PC-3 (cell line): ENCODE data around the gene CTNNA3. TPM values are rescaled to one million over a fixed set of nuclear protein-coding genes. Genes with fewer than 3 reads are reported as not detected.

ENCODE experiments used
- ATAC-seq: fragments of 200-7000 bp; cut with Tn5 transposase; 2 replicates; pipeline ENCODE4 v1.9.1; 2020; ENCODE audit warnings: mild to moderate bottlenecking, moderate library complexity
- BruUV-seq: library from RNA; stranded (reverse); fragments of 400-500 nt; replicated peaks from 2 replicates; lab custom pipeline; 2021; lab: Mats Ljungman, UMichigan
- CTCF ChIA-PET: fragments of 300-600 bp; sonication (Branson Sonifier 250); formaldehyde crosslinking; loops from one replicate; lab custom pipeline; 2022; ENCODE audit warnings: antibody characterized with exemption; lab: Charles Lee
- POLR2A ChIA-PET: fragments of 300-600 bp; sonication (Branson Sonifier 250); formaldehyde crosslinking; loops from one replicate; lab custom pipeline; 2022; ENCODE audit warnings: antibody characterized with exemption; ENCODE audit not compliant: unreplicated experiment; lab: Charles Lee
- DNase-seq: peaks from one replicate; pipeline ENCODE4 v3.0.0-alpha.2; 2015
- H2AFZ ChIP-seq: fragments of 300-600 bp; sonication (generic); 2 replicates; pipeline ENCODE4 v1.6.0; 2016; ENCODE audit warnings: antibody characterized with exemption, low read length
- H3F3A ChIP-seq: fragments of 300-600 bp; sonication (generic); one replicate; pipeline ENCODE4 v1.6.0; 2017; ENCODE audit warnings: antibody characterized with exemption, low read length, control low read depth, mild to moderate bottlenecking; ENCODE audit not compliant: unreplicated experiment
- H3K27ac ChIP-seq: fragments of 300-600 bp; sonication (generic); 2 replicates; pipeline ENCODE4 v1.5.1; 2016; ENCODE audit warnings: mild to moderate bottlenecking, low read length
- H3K27me3 ChIP-seq: fragments of 300-600 bp; sonication (generic); 2 replicates; pipeline ENCODE4 v1.6.1; 2016; ENCODE audit warnings: low read length, mixed read lengths
- H3K36me3 ChIP-seq: fragments of 300-600 bp; sonication (generic); 2 replicates; pipeline ENCODE4 v1.6.1; 2016; ENCODE audit warnings: low read depth, mixed run types, low read length, mixed read lengths
- H3K4me1 ChIP-seq: fragments of 300-600 bp; sonication (generic); 2 replicates; pipeline ENCODE4 v1.5.1; 2016; ENCODE audit warnings: low read length; ENCODE audit not compliant: insufficient read depth
- H3K4me2 ChIP-seq: fragments of 300-600 bp; sonication (generic); 2 replicates; pipeline ENCODE4 v1.6.0; 2016; ENCODE audit warnings: low read length
- H3K4me3 ChIP-seq: fragments of 300-600 bp; sonication (generic); 2 replicates; pipeline ENCODE4 v1.5.1; 2016; ENCODE audit warnings: mild to moderate bottlenecking, low read length, mixed read lengths
- H3K79me2 ChIP-seq: fragments of 300-600 bp; sonication (generic); 2 replicates; pipeline ENCODE4 v1.6.1; 2017; ENCODE audit warnings: low read length, mixed read lengths
- H3K9ac ChIP-seq: fragments of 300-600 bp; sonication (generic); 2 replicates; pipeline ENCODE4 v1.6.0; 2016; ENCODE audit warnings: mild to moderate bottlenecking, low read length
- H3K9me2 ChIP-seq: fragments of 300-600 bp; sonication (generic); replicated peaks from 2 replicates; pipeline ENCODE4 v1.6.1; 2016; ENCODE audit warnings: mixed run types, low read length, mixed read lengths
- H3K9me3 ChIP-seq: fragments of 300-600 bp; sonication (generic); 2 replicates; pipeline ENCODE4 v1.6.1; 2016; ENCODE audit warnings: low read length, mixed read lengths
- H4K20me1 ChIP-seq: fragments of 300-600 bp; sonication (generic); 2 replicates; pipeline ENCODE4 v1.6.1; 2016; ENCODE audit warnings: low read length, mixed read lengths
- CTCF ChIP-seq: fragments of 300-600 bp; sonication (generic); conservative IDR thresholded peaks from 2 replicates; pipeline ENCODE4 v1.5.1; 2017; ENCODE audit warnings: antibody characterized with exemption, low read depth, mild to moderate bottlenecking, low read length
- EZH2 ChIP-seq: fragments of 300-600 bp; sonication (generic); IDR thresholded peaks from one replicate; pipeline ENCODE4 v1.6.1; 2017; ENCODE audit warnings: antibody characterized with exemption, mild to moderate bottlenecking, low read length; ENCODE audit not compliant: unreplicated experiment
- EZH2phosphoT487 ChIP-seq: fragments of 300-600 bp; sonication (generic); IDR thresholded peaks from 2 replicates; pipeline ENCODE4 v1.6.1; 2018; ENCODE audit warnings: mild to moderate bottlenecking, antibody characterized with exemption, low read length, borderline replicate concordance
- intact Hi-C: fragments of 100-400 bp; cut with micrococcal nuclease; formaldehyde crosslinking; loops from 2 replicates; pipeline ENCODE4 v1.9.0; 2023
- total RNA-seq: library from RNA; depleted of rRNA; stranded (reverse); fragments of >200 nt; gene quantifications from 2 replicates; pipeline ENCODE4 v1.2.3, GENCODE V29; 2014

CTNNA3 gene
- total RNA-seq, 1 experiment from 2014 or later: 1.9 TPM

- ATAC-seq (no peak), DNase-seq (no peak)
- CTCF ChIA-PET: no interaction called here
- no peaks in the 10 kb centered on the region for H3K9me2 ChIP-seq
- H3K9ac ChIP-seq: no peak overlapping the region
- intact Hi-C loops: loop anchor here (10.0 kb wide), 2 partner anchors 663 to 1013 kb away; no protein-coding TSS in a partner anchor
- H3K27me3 ChIP-seq: peaks cover 15% of the 10 kb centered on the region
- no peaks in the 10 kb centered on the region for H3F3A ChIP-seq
- BruUV-seq: no TSS peak
- POLR2A ChIA-PET: no interaction called here
- H3K36me3 ChIP-seq: no peaks in the 10 kb centered on the region
- no peaks in the 10 kb centered on the region for H4K20me1 ChIP-seq
- H3K27ac ChIP-seq: no peak overlapping the region
- no peak overlapping the region for H3K4me2 ChIP-seq
- H3K79me2 ChIP-seq: no peaks in the 10 kb centered on the region
- no peak for TF ChIP-seq EZH2
- TF ChIP-seq CTCF: no peak
- no peak for TF ChIP-seq EZH2phosphoT487
- H3K4me3 ChIP-seq: no peak overlapping the region
- 0 out of 2 replicates have a peak, but pooled peaks cover 3% of the 10 kb centered on the region for H3K9me3 ChIP-seq
- no peak overlapping the region for H2AFZ ChIP-seq
- no peaks in the 10 kb centered on the region for H3K4me1 ChIP-seq
These were observed 168.6 kb downstream of the CTNNA3 start for GRCh38 chr10:67527351-67527750.

GRCh38 chr10:67521546-67521945 lies 174.4 kb downstream of the CTNNA3 start:
- no peaks in the 10 kb centered on the region for H3K9me2 ChIP-seq
- H3F3A ChIP-seq: no peaks in the 10 kb centered on the region
- H3K4me3 ChIP-seq: no peak overlapping the region
- ChIA-PET POLR2A (interaction anchor here (0.6 to 0.7 kb wide), 2 partner anchors 509 to 675 kb away, joined by 3 to 4 read pairs; no protein-coding TSS in a partner anchor), CTCF (interaction anchor here (0.5 to 1.7 kb wide), 16 partner anchors 15 to 773 kb away, joined by 3 to 9 read pairs (median 4); partner anchors contain the start of gene LRRTM3)
- BruUV-seq: no TSS peak
- H2AFZ ChIP-seq: no peak overlapping the region
- intact Hi-C loops: loop anchor here (1.0 to 10.0 kb wide), 9 partner anchors 45 to 1219 kb away; no protein-coding TSS in a partner anchor
- no peaks in the 10 kb centered on the region for H3K36me3 ChIP-seq
- H3K79me2 ChIP-seq: no peaks in the 10 kb centered on the region
- H3K4me1 ChIP-seq: peaks cover 17% of the 10 kb centered on the region
- no peaks in the 10 kb centered on the region for H4K20me1 ChIP-seq
- H3K27me3 ChIP-seq: peaks cover 14% of the 10 kb centered on the region
- peak; percentile 2; the same call in 1 of the 2 replicates for ATAC-seq
- H3K4me2 ChIP-seq: no peak overlapping the region
- DNase-seq: no peak
- no peak overlapping the region for H3K9ac ChIP-seq
- no peak for TF ChIP-seq EZH2phosphoT487
- no peak for TF ChIP-seq CTCF
- no peak for TF ChIP-seq EZH2
- H3K27ac ChIP-seq: no peak overlapping the region
- no peaks in the 10 kb centered on the region for H3K9me3 ChIP-seq
